Thyroid gland (tissue), 4 donors: ENCODE measurements around the gene CCDC80. TPM values are rescaled to one million over a fixed set of nuclear protein-coding genes. Genes with fewer than 3 reads are reported as not detected.

Source experiments
- DNase-seq, 2 donors: peaks; one replicate each; pipeline ENCODE4 v3.0.0-alpha.2; 2019
- H3K27ac ChIP-seq, 3 donors: fragments of 200-600 bp; sonication (generic); 1 replicate in 2 of 3; 2 replicates in 1 of 3; pipeline ENCODE4 v1.5.1; 2016 to 2019; ENCODE audit warnings: mild to moderate bottlenecking in 1 of 3, moderate library complexity in 1 of 3
- H3K27me3 ChIP-seq: fragments of 200-600 bp; sonication (generic); one replicate; pipeline ENCODE4 v1.5.1; 2019
- H3K36me3 ChIP-seq, 2 donors: fragments of 200-600 bp; sonication (generic); one replicate each; pipeline ENCODE4 v1.5.1; 2016 to 2019
- H3K4me1 ChIP-seq, 2 donors: fragments of 200-600 bp; sonication (generic); one replicate each; pipeline ENCODE4 v1.5.1; 2017 to 2019
- H3K4me3 ChIP-seq, 3 donors: fragments of 200-600 bp; sonication (generic); replicated peaks in 1 of 3; 1 replicate in 2 of 3; 2 replicates in 1 of 3; pipeline ENCODE4 v1.5.1; 2016; ENCODE audit warnings: mild to moderate bottlenecking in 1 of 3
- H3K9me3 ChIP-seq: fragments of 200-600 bp; sonication (generic); one replicate; pipeline ENCODE4 v1.5.1; 2017
- POLR2A ChIP-seq, 2 donors: fragments of 450-650 bp; IDR thresholded peaks; one replicate each; pipeline ENCODE4 v1.6.1; 2017; ENCODE audit warnings: antibody characterized with exemption in 2 of 2, mild to moderate bottlenecking in 2 of 2, moderate library complexity in 1 of 2
- WGBS, 2 donors: methylation state at CpG; one replicate each; pipeline ENCODE4 v1.1.5; 2017; 5-methylcytosine and 5-hydroxymethylcytosine counted together
- intact Hi-C: fragments of 100-400 bp; cut with DNase I; formaldehyde crosslinking; loops from one replicate; pipeline ENCODE4 v1.15.1; 2023
- total RNA-seq, 4 donors: library from RNA; depleted of rRNA; stranded (reverse); fragments of >200 nt; gene quantifications; one replicate each; pipeline ENCODE4 v1.2.3, GENCODE V29; 2016
- TF ChIP-seq, protein P1 (sequence below), 6 experiments: fragments of 200-600 bp in 3 of 6; fragments of 450-650 bp in 3 of 6; sonication (generic) in 3 of 6; IDR thresholded peaks; one replicate each; pipeline ENCODE4 v1.5.1; 2016 to 2019; ENCODE audit warnings: antibody characterized with exemption in 6 of 6, mild to moderate bottlenecking in 2 of 6, inconsistent platforms in 1 of 6, moderate library complexity in 1 of 6

Gene CCDC80
- total RNA-seq, 4 donors from 2014 or later, result 41.5 to 100 (median 63.7) TPM

GRCh38 chr3:112619295-112619694 is 21.6 kb downstream of the CCDC80 start:
- H3K27ac ChIP-seq, result no peak overlapping the region
- 76 to 92% methylated on average over 2 of the region's 2 CpGs for WGBS, 2 donors
- TF ChIP-seq POLR2A (IDR thresholded peaks at IDR 0.05), result no peak
- TF ChIP-seq, protein P1, sequence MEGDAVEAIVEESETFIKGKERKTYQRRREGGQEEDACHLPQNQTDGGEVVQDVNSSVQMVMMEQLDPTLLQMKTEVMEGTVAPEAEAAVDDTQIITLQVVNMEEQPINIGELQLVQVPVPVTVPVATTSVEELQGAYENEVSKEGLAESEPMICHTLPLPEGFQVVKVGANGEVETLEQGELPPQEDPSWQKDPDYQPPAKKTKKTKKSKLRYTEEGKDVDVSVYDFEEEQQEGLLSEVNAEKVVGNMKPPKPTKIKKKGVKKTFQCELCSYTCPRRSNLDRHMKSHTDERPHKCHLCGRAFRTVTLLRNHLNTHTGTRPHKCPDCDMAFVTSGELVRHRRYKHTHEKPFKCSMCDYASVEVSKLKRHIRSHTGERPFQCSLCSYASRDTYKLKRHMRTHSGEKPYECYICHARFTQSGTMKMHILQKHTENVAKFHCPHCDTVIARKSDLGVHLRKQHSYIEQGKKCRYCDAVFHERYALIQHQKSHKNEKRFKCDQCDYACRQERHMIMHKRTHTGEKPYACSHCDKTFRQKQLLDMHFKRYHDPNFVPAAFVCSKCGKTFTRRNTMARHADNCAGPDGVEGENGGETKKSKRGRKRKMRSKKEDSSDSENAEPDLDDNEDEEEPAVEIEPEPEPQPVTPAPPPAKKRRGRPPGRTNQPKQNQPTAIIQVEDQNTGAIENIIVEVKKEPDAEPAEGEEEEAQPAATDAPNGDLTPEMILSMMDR (IDR thresholded peaks at IDR 0.05), result no peak
- no peak overlapping the region for H3K4me3 ChIP-seq
- H3K4me1 ChIP-seq, result peaks cover 8 to 13% of the 10 kb centered on the region in 2 donors
- no peak for DNase-seq
- peaks cover 0 to 5% of the 10 kb centered on the region in 2 donors for H3K36me3 ChIP-seq
- intact Hi-C loops, result no loop called here
- H3K9me3 ChIP-seq, result no peaks in the 10 kb centered on the region
- H3K27me3 ChIP-seq, result no peaks in the 10 kb centered on the region

- intact Hi-C loops, result no loop called here
- Histone ChIP-seq H3K9me3 (no peaks in the 10 kb centered on the region), H3K4me3 (no peak overlapping the region), H3K27me3 (no peaks in the 10 kb centered on the region), H3K4me1 (no peaks in the 10 kb centered on the region), H3K36me3 (peaks cover 0 to 5% of the 10 kb centered on the region in 2 donors), H3K27ac (no peak overlapping the region)
- no peak for TF ChIP-seq POLR2A (IDR thresholded peaks at IDR 0.05)
- TF ChIP-seq, protein P1 (IDR thresholded peaks at IDR 0.05), result no peak
- WGBS, 2 donors, result 93 to 97% methylated on average over 2 of the region's 2 CpGs
- no peak for DNase-seq
Measured at GRCh38 chr3:112617285-112617684, 23.7 kb downstream of the CCDC80 start.

DNA sequence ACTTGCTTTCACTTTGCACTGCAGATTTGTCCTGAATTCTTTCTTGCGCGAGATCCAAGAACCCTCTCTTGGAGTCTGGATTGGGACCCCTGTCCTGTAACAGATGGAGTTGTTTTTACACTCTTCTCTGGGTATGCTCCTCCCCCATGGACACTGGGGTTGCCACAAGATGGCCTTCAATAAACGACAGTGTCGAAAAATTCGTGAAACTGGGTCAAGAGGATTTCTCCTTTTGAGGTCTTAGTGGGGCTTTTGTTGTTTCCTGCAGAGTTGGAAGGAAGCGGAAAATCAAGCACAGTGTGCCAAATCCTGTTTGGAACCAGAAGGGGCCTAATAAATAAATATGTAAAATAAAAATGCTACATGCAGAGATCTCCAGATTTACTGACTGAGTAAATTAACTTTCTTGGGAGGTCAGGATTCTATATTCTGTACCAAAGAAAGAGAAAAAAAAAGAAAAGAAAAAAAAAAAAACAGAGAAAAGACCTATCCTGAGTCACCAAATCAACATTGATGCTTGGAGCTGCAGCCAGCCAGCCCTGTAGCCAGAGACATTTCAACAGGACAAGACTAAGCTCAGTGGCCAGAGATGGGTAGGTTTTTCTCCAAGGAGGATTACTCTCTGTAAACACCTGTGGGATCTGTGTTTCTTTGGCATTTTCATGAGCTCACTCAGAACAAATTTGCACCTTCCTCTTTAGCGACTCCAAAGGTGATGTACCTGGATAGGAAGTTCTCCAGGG is 24.8 kb downstream of the CCDC80 start:
- no peak overlapping the region for H3K4me3 ChIP-seq
- no peaks in the 10 kb centered on the region for H3K4me1 ChIP-seq
- DNase-seq, result no peak
- H3K27me3 ChIP-seq, result no peaks in the 10 kb centered on the region
- H3K27ac ChIP-seq, result no peak overlapping the region
- WGBS, 2 donors, result 71 to 73% methylated on average over 7 of the region's 7 CpGs
- intact Hi-C loops, result no loop called here
- TF ChIP-seq, protein P1 (IDR thresholded peaks at IDR 0.05), result no peak
- no peak for TF ChIP-seq POLR2A (IDR thresholded peaks at IDR 0.05)
- peaks cover 0 to 5% of the 10 kb centered on the region in 2 donors for H3K36me3 ChIP-seq
- H3K9me3 ChIP-seq, result no peaks in the 10 kb centered on the region

DNA sequence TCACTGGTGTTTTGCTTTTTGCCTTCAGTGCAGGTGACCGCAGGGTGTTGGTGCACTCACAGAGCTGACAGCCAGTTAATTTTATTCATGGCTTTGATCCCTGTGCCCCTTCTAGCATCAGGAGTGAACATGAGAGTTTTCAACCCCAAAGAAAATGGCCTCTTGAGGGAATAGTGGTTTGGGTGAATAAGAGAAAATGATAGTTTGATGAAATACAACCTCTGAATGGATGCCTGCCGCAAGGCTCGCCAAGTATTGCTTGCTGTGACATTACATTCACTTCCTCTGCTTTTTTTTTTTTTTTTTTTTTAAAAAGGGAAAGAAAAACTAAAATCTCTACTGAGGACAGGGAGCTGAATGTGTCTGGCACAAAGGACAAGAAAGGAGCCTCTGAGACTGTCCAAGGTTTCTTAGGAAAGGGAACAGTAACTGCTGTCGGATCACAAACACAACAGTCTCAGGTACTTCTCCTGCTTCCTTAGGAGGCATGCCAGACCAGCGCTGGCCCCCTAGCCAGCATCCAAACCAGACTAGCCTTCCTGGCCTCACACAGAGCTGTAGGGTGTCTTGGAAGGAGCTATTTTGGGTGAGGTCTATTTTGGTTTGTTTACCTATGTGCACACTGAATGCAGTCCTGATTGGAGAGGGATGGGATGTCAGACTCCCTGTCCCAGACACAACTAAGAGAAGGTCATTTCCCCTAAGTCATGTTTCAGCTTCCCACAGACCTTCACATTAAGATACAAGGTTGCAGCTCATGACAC is 29.0 kb downstream of the CCDC80 start:
- WGBS, 2 donors, result 79 to 83% methylated on average over 5 of the region's 5 CpGs
- TF ChIP-seq, protein P1 (IDR thresholded peaks at IDR 0.05), result no peak
- TF ChIP-seq POLR2A (IDR thresholded peaks at IDR 0.05), result no peak
- peaks cover 0 to 5% of the 10 kb centered on the region in 2 donors for H3K36me3 ChIP-seq

GRCh38 chr3:112610121-112610520 is 30.8 kb downstream of the CCDC80 start:
- intact Hi-C loops, result no loop called here
- H3K4me1 ChIP-seq, result peaks cover 3 to 32% of the 10 kb centered on the region in 2 donors
- DNase-seq, result no peak
- no peak overlapping the region for H3K27ac ChIP-seq
- WGBS, 2 donors, result 81 to 85% methylated on average over 3 of the region's 3 CpGs
- no peak overlapping the region for H3K4me3 ChIP-seq
- no peaks in the 10 kb centered on the region for H3K27me3 ChIP-seq
- no peak for TF ChIP-seq POLR2A (IDR thresholded peaks at IDR 0.05)
- TF ChIP-seq, protein P1 (IDR thresholded peaks at IDR 0.05), result no peak
- no peaks in the 10 kb centered on the region for H3K36me3 ChIP-seq
- H3K9me3 ChIP-seq, result no peaks in the 10 kb centered on the region

More for the DNA sequence above, 29.0 kb downstream of the CCDC80 start:
- no peaks in the 10 kb centered on the region for H3K27me3 ChIP-seq
- intact Hi-C loops, result no loop called here
- DNase-seq, result no peak
- peaks cover 0 to 15% of the 10 kb centered on the region in 2 donors for H3K4me1 ChIP-seq
- H3K4me3 ChIP-seq, result no peak overlapping the region
- no peak overlapping the region for H3K27ac ChIP-seq
- no peaks in the 10 kb centered on the region for H3K9me3 ChIP-seq
